GM19452 (cell line): ENCODE measurements around the gene EPB41L5.
"Not testable (repeated sequence)": the region's sequence is repeated elsewhere in the genome, so short reads cannot be mapped to it uniquely, and the experiment has no call there.

Source experiments
- ATAC-seq: cut with Tn5 transposase; IDR thresholded peaks from one replicate; pipeline ENCODE4 v1.9.1; 2021; ENCODE audit not compliant: unreplicated experiment

EPB41L5 gene

GRCh38 chr2:120192280-120192679 is 179.4 kb downstream of the EPB41L5 start:
- no peak for ATAC-seq

GRCh38 chr2:120195553-120195952 is 182.7 kb downstream of the EPB41L5 start:
- ATAC-seq: no peak

DNA sequence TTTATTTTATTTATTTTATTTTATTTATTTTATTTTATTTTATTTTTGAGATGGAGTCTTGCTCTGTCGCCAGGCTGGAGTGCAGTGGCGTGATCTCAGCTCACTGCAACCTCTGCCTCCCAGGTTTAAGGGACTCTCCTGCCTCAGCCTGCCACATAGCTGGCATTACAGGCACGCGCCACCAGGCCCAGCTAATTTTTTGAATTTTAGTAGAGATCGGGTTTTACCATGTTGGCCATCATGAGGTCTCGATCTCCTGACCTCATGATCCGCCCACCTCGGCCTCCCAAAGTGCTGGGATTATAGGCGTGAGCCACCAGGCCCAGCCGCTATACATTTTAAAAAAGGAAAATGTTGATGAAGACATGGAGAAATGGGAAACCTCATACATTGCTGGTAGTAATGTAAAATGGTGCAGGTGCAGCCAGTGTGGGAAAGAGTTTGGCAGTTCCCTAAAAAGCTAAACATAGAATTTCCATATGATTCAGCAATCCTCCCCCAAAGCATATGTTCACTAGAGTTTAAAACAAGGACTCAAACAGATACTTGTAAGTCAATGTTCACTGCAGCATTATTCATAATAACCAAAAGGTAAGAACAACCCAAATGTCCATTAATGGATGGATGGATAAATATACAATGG is 187.1 kb downstream of the EPB41L5 start:
- not testable (repeated sequence) for ATAC-seq

GRCh38 chr2:120203251-120204021 is 190.6 kb downstream of the EPB41L5 start:
- no peak for ATAC-seq

DNA sequence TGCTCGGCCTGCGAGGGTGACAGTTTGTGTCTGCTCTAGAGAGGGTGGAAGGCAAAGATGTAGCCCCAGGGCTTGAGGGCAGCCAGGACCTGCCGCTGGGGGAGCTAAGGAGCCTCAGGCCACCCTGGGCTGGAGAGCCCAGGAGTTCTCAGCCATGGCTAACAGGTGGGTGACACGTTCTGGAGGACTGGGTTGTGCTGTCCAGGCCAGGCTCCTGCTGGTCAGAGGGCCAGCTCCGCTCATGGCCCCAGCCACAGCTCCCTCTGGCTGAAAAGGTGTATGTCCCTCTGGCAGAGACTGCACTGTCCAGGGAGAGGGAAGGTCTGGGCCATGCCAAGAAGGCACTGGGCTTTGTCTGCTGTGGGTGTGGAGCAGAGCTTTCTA is 191.1 kb downstream of the EPB41L5 start:
- no peak for ATAC-seq

DNA sequence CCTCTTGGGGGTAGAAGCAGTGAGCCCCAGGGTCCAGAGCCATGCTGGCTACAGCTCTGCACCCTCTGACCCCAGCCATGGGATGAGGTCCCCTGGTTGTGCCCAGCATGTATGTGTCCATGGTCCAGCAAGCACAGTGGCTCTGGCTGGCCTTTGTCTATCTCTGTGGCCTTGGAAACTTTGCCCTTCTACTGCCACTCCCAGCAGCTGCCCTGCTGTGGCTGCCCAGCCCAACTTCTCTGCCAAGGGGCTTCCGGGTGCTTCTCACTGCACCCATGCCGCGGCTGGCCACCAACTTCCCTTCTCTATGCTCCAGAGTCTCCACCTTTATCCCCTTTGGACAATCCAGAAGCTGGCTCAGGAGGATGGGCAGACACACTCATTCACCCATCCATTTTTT is 191.5 kb downstream of the EPB41L5 start:
- ATAC-seq: no peak

- no peak for ATAC-seq
These were observed 192.2 kb downstream of the EPB41L5 start for GRCh38 chr2:120204945-120205670.

DNA sequence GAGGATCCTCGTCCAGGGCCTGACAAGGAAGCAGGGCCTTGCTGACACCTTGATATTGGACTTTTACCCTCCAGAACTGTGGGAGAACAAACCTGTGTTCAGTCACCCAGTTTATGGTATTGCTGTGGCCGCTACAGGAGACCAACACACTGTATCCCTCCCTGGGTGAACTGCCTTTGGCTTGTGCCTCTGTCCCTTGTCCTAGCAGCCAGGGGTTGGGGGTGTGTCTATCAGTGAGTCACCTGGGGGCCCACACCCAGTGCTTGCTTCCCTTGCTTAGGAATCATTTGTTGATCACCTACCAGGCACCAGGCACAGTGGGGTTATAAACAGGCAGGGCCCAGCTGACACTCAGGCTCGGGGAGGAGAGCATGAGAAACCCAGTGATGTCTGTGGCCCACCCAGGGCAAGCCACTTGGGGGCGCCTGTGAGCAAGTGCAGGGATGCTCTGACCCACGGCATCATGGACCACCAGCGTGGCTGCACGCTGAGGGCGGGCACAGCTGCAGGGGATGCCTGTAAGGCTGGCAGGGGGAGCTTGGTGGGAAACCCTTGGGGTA is 193.2 kb downstream of the EPB41L5 start:
- ATAC-seq: no peak

DNA sequence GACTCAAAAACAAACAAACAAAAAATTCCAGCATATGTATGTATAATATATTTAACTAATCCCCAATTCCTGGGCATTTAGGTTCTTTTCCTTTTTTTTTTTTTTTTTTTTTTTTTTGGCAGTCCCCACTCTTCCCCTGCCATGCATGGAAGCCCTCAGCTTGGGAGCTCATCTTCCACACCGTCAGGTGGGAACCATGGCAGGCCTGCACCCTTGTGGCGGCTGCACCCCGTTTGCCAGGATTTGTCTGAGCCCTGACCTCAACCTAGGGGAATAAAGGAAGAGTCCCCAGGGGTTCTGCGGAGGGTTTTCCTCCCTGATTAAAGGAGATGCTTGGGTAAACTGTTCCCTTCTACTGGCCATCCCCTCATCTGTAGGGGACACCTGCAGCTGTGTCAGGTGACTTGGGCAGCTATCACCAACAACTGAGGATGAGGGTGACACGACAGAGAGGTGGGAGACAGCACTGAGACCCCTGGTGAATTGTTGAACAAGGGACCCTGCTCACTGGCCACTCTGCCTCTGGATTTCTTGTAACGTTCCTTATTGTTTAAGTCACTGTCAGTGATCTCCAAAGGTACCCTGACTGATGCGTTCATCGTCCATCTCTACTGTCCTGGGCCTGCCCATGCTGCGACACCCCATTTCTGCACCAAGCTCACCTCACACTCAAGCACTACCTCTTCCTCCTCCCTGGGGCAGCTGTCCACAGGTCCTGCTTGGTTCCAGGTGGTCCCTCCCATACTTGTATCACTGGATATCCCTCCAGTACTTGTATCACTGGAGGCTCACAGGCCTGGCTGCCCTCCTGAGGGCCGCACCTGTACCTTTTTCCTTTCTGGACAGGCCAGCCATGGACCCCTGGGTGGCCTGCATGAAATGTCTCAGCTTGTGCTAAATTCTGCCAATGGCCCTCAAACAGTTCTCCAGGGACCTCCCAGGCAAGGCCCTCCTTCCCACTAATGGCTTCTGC is 195.8 kb downstream of the EPB41L5 start:
- ATAC-seq: no peak

DNA sequence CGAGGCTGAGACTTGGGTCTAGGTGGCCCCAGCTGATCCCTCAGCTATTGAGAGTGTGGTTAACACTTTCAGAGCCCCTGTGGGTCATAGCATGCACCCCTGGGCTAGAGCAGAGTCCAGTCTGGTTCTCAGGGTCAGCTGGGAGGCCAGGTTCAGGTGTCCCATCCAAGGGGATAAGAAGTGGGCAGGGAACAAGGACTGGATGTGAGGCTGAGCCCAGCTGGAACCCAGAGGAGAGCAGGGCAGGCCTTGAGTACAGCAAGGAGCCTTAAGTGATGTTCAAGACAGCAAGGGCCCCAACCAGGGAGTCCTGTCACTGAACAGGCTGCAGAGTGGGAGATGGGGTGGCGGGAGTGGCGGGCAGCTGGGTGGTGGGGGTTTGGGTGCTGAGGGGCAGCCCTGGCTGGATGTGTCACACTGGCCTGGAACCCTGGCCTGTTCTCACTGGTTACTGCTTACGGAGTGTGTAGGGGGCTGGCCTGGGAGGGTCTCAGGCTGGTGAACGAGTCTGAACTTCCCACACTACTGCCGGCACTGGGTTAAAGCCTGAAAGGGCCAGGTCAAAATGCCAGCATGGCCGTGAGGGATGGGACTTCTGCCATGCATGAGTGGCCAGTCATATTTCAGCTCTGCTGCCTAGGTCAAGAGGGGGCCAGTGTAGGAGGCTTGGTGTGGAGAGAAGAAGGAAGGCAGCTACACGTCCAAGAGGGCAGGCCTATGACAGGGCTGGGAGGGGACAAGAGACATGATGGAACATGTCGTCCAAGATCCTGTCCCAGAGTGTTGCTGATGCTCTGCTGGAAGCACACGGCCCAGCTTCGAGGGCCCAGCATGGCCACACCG is 196.8 kb downstream of the EPB41L5 start:
- ATAC-seq: no peak

- no peak for ATAC-seq
These were observed 197.4 kb downstream of the EPB41L5 start for GRCh38 chr2:120210270-120210693.

GRCh38 chr2:120218181-120218580 is 205.3 kb downstream of the EPB41L5 start:
- no peak for ATAC-seq

DNA sequence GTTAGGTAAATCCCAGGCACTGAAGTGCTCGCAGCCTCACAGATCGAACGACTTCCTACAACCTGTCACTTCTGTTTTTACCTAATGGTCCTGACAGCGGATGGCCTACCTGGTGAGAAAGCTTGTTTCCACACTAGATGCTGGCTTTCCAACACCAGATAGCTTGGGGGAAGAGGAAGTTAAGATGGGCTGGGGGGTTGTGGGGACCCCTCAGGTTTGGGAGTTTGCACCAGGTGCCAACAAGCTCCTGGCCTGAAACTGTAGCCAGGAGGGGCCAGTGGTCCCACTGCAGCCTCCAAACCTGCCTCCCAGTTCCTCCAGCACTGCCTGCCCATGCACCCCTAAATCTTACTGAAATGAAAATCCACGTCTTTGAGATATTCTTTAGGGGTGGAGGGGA is 206.4 kb downstream of the EPB41L5 start:
- no peak for ATAC-seq

GRCh38 chr2:120219766-120220165 is 206.9 kb downstream of the EPB41L5 start:
- ATAC-seq: no peak

DNA sequence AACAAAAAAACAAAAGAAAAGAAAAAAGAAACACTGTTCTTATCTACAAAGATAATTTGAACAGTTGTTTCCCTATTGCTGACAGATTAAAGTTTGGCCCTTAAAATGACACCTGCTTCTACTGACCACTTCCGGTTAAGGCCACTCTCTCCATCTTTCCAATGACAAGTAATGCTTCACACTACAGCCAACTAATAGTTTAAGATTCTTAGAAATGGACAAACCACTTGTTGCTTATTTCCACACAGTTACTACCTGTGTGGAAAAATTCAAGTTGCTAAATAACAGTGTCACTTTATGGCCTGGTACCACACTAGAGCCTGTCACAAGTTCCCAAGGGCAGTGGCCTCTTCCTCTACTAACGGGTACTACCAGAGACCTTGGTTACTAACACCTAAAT is 207.9 kb downstream of the EPB41L5 start:
- no peak for ATAC-seq

GRCh38 chr2:120221616-120222015 is 208.7 kb downstream of the EPB41L5 start:
- ATAC-seq: no peak

GRCh38 chr2:120222186-120223033 is 209.5 kb downstream of the EPB41L5 start:
- no peak for ATAC-seq

DNA sequence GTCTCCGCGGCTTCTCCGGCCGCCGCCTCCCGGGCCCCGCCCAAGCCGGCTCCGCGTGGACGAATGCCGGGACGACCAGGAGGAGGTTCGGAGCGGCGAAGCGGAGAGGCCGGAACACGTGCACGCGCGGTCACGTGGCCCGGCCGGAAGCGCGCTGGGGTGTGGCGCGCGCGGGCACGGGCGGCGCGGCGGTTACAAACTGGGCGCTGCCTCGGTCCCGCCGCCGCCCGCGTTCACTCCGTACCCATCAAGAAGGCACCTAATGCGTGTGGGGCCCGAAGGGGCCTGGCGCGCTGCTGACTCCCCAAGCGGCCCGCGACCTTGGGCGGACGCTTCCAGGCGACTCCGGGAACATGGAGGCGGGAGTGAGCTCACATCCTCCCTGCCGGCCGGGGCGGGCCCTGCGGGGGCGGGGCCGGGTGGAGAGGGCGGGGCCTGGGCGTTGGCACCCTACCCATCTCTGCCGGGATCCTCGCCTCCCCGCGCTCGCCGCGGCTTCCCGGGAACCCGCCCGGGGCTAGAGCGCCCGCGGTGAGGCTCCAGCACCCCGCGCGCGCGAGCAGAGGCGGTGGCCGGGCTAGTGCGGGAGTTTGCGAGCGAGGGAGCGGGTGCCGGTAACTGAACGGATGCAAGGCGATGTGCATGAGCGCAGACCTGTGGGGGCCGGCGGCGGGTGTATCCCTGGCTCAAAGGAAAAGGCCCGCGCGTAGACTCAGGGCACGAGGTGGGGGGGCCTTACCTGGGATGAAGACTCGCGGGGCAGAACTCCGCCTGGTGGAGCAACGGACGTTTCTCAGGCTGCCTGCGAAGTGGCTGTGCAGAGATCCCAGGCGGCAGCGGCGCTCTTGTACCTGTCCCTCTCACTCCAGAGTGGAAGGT is 210.4 kb downstream of the EPB41L5 start, which contains the start of gene TMEM185B:
TSS of gene TMEM185B (minus strand) at position 367 of the 879 bp plus-strand sequence. CDS start 424 bp downstream, outside the sequence.
- ATAC-seq: peak; percentile 92
